HepG2 (cell line): Measurements from ENCODE around the gene FAM131C. TPM values are rescaled to one million over a fixed set of nuclear protein-coding genes. Genes with fewer than 3 reads are reported as not detected.

Experiments used
- ATAC-seq: fragments of 200-7000 bp; cut with Tn5 transposase; 3 replicates; pipeline ENCODE4 v1.9.1; 2020; ENCODE audit warnings: mild to moderate bottlenecking, moderate library complexity
- BruUV-seq: library from RNA; stranded (reverse); fragments of 400-500 nt; replicated peaks from 2 replicates; lab custom pipeline; 2021; lab: Mats Ljungman, UMichigan
- CTCF ChIA-PET: fragments of 300-600 bp; formaldehyde crosslinking; extraction: SDS; loops from one replicate; lab custom pipeline; 2021; ENCODE audit warnings: low total read pairs, inconsistent platforms, low intra/inter-chr PET ratio; lab: Yijun Ruan, JAX
- POLR2A ChIA-PET: fragments of 350-600 bp; sonication (Branson Sonifier 250); formaldehyde crosslinking; loops from one replicate; lab custom pipeline; 2020; ENCODE audit warnings: antibody characterized with exemption, inconsistent platforms; lab: Yijun Ruan, JAX
- DNase-seq: peaks from one replicate; pipeline ENCODE4 v3.0.0-alpha.2; 2015; ENCODE audit warnings: low spot score
- FAIRE-seq: peaks from 3 replicates; lab custom pipeline; 2011; peaks lifted over from hg19 to GRCh38; lab: Jason Lieb, UNC
- H2AFZ ChIP-seq: one replicate; pipeline ENCODE4 v1.6.1; 2011; ENCODE audit warnings: low read length, inconsistent platforms
- H3K27ac ChIP-seq: fragments of 300-600 bp; 3 replicates; pipeline ENCODE4 v1.8.0; 2011; ENCODE audit warnings: mixed run types, mild to moderate bottlenecking, mixed read lengths, low read length, inconsistent platforms; ENCODE audit not compliant: insufficient read depth; ENCODE audit errors: extremely low read length
- H3K27me3 ChIP-seq, 2 experiments: fragments of 200-600 bp in 1 of 2; 2 replicates in 1 of 2; 3 replicates in 1 of 2; pipeline versions ENCODE4 v1.6.0 to v1.8.0; 2011; ENCODE audit warnings: low read length in 2 of 2, mild to moderate bottlenecking in 2 of 2, moderate library complexity in 2 of 2, inconsistent platforms in 1 of 2; ENCODE audit not compliant: insufficient read depth in 2 of 2, control insufficient read depth in 1 of 2
- H3K36me3 ChIP-seq, 2 experiments: fragments of 200-600 bp in 1 of 2; replicated peaks in 1 of 2; 2 replicates in 1 of 2; 3 replicates in 1 of 2; pipeline versions ENCODE4 v1.5.1 to v1.8.0; 2011; ENCODE audit warnings: low read length in 2 of 2, inconsistent platforms in 1 of 2; ENCODE audit not compliant: insufficient read depth in 2 of 2, control insufficient read depth in 1 of 2
- H3K4me1 ChIP-seq: 2 replicates; pipeline ENCODE4 v1.5.1; 2012; ENCODE audit warnings: low read length, inconsistent platforms; ENCODE audit not compliant: insufficient read depth
- H3K4me2 ChIP-seq: 2 replicates; pipeline ENCODE4 v1.6.0; 2011; ENCODE audit warnings: low read depth, low read length, inconsistent platforms
- H3K4me3 ChIP-seq, 3 experiments: fragments of 200-600 bp in 1 of 3; sonication (generic), shearing (Covaris generic) in 1 of 3; replicated peaks in 1 of 3; 2 replicates each; pipeline ENCODE4 v1.5.1; 2011 to 2016; ENCODE audit warnings: low read length in 3 of 3, inconsistent platforms in 2 of 3, low read depth in 2 of 3, mild to moderate bottlenecking in 2 of 3, control low read depth in 1 of 3, mixed read lengths in 1 of 3; ENCODE audit not compliant: insufficient read depth in 1 of 3
- H3K79me2 ChIP-seq: one replicate; pipeline ENCODE4 v1.6.1; 2011; ENCODE audit warnings: low read length, inconsistent platforms; ENCODE audit not compliant: insufficient read depth
- H3K9ac ChIP-seq: 2 replicates; pipeline ENCODE4 v1.6.0; 2011; ENCODE audit warnings: mild to moderate bottlenecking, low read depth, low read length, inconsistent platforms; ENCODE audit not compliant: insufficient read depth
- H3K9me3 ChIP-seq: 2 replicates; pipeline ENCODE4 v1.5.1; 2012; ENCODE audit warnings: mild to moderate bottlenecking, low read length
- H4K20me1 ChIP-seq: 2 replicates; pipeline ENCODE4 v1.6.0; 2011; ENCODE audit warnings: inconsistent platforms, mild to moderate bottlenecking, low read length, moderate library complexity; ENCODE audit not compliant: insufficient read depth
- CREM ChIP-seq, 2 experiments: sonication (generic) in 1 of 2; formaldehyde crosslinking in 1 of 2; IDR thresholded peaks; 2 replicates each; pipeline versions ENCODE4 v1.4.0 to v1.6.1; 2016 to 2020; ENCODE audit warnings: antibody characterized with exemption in 1 of 2, mild to moderate bottlenecking in 1 of 2, missing genetic modification reagents in 1 of 2
- FOXO1 ChIP-seq: sonication (generic); formaldehyde crosslinking; IDR thresholded peaks from 2 replicates; pipeline ENCODE4 v1.4.0; 2020; ENCODE audit warnings: missing genetic modification reagents
- KDM2A ChIP-seq: sonication (generic); formaldehyde crosslinking; IDR thresholded peaks from 2 replicates; pipeline ENCODE4 v1.4.0; 2020; ENCODE audit warnings: low read depth, missing genetic modification reagents, borderline replicate concordance
- PAWR ChIP-seq: sonication (generic); formaldehyde crosslinking; IDR thresholded peaks from 2 replicates; pipeline ENCODE4 v1.4.0; 2020; ENCODE audit warnings: missing genetic modification reagents, mild to moderate bottlenecking, borderline replicate concordance
- POLR2AphosphoS2 ChIP-seq: IDR thresholded peaks from 2 replicates; pipeline ENCODE4 v1.6.1; 2011; ENCODE audit warnings: low read depth, low read length, improper control_type of control experiment
- TFDP2 ChIP-seq: sonication (generic); formaldehyde crosslinking; IDR thresholded peaks from 2 replicates; pipeline ENCODE4 v1.4.0; 2020; ENCODE audit warnings: missing genetic modification reagents
- USF2 ChIP-seq, 2 experiments: sonication (generic) in 1 of 2; formaldehyde crosslinking in 1 of 2; IDR thresholded peaks; 2 replicates each; pipeline versions ENCODE4 v1.5.1 to v1.6.1; 2011 to 2020; ENCODE audit warnings: borderline replicate concordance in 1 of 2, low read depth in 1 of 2, low read length in 1 of 2, mild to moderate bottlenecking in 1 of 2, missing genetic modification reagents in 1 of 2, moderate library complexity in 1 of 2
- ZNF224 ChIP-seq: sonication (generic); formaldehyde crosslinking; IDR thresholded peaks from 2 replicates; pipeline ENCODE4 v1.5.0; 2020; ENCODE audit warnings: mild to moderate bottlenecking, missing genetic modification reagents
- ZNF234 ChIP-seq: sonication (generic); formaldehyde crosslinking; conservative IDR thresholded peaks from 2 replicates; pipeline ENCODE4 v1.5.1; 2020; ENCODE audit warnings: mild to moderate bottlenecking, missing genetic modification reagents
- ZNF362 ChIP-seq: sonication (generic); formaldehyde crosslinking; IDR thresholded peaks from 2 replicates; pipeline ENCODE4 v1.4.0; 2020; ENCODE audit warnings: missing genetic modification reagents, mild to moderate bottlenecking, borderline replicate concordance
- ZNF441 ChIP-seq: sonication (generic); formaldehyde crosslinking; IDR thresholded peaks from 2 replicates; pipeline ENCODE4 v1.7.0; 2021; ENCODE audit warnings: missing genetic modification reagents, borderline replicate concordance
- ZNF720 ChIP-seq: sonication (generic); formaldehyde crosslinking; IDR thresholded peaks from 2 replicates; pipeline ENCODE4 v1.4.0; 2020; ENCODE audit warnings: missing genetic modification reagents
- ZNF792 ChIP-seq: IDR thresholded peaks from 2 replicates; pipeline ENCODE4 v1.6.1; 2016
- WGBS: methylation state at CpG from one replicate; pipeline ENCODE4 v1.1.6; 2017; ENCODE audit warnings: low lambda C conversion rate; 5-methylcytosine and 5-hydroxymethylcytosine counted together
- in situ Hi-C: cut with HindIII; loops from 2 replicates; pipeline ENCODE4 v1.10.0; 2017; ENCODE audit warnings: low pct_unique_long_range_greater_than_20kb; ENCODE audit not compliant: extremely low pct_ligation_motif_present
- intact Hi-C: fragments of 100-400 bp; cut with micrococcal nuclease; formaldehyde crosslinking; loops from one replicate; pipeline ENCODE4 v1.10.0; 2022; ENCODE audit not compliant: unreplicated experiment
- polyA plus RNA-seq, 8 experiments: library from polyadenylated mRNA; depleted of rRNA in 3 of 8; stranded (reverse) in 7 of 8; unstranded in 1 of 8; fragments of >200 nt; fragmentation: Illumina TruSeq in 4 of 8; extraction: Trizol in 4 of 8; gene quantifications; 2 replicates each; pipeline versions ENCODE4 v1.2.1 to v1.2.3, GENCODE V29; 2011 to 2016; ENCODE audit warnings: low read depth in 4 of 8, missing spikeins in 1 of 8, mixed read lengths in 1 of 8; ENCODE audit not compliant: insufficient read depth in 1 of 8
- total RNA-seq, 5 experiments: library from RNA; depleted of rRNA; stranded (reverse); fragments of >200 nt; fragmentation: Illumina TruSeq; extraction: Trizol; gene quantifications; 2 replicates each; pipeline ENCODE4 v1.2.3, GENCODE V29; 2016; ENCODE audit warnings: low read depth in 1 of 5
- TF ChIP-seq, protein P1 (sequence below): sonication (generic); formaldehyde crosslinking; IDR thresholded peaks from 2 replicates; pipeline ENCODE4 v1.8.0; 2023; ENCODE audit warnings: mild to moderate bottlenecking, missing genetic modification reagents

The FAM131C gene
- total and polyA plus RNA-seq, 2 of the 13 experiments (the other 11 are each of a cell fraction or from before 2014, with no cell fraction given) = 0.07 TPM; not detected in 1

DNA sequence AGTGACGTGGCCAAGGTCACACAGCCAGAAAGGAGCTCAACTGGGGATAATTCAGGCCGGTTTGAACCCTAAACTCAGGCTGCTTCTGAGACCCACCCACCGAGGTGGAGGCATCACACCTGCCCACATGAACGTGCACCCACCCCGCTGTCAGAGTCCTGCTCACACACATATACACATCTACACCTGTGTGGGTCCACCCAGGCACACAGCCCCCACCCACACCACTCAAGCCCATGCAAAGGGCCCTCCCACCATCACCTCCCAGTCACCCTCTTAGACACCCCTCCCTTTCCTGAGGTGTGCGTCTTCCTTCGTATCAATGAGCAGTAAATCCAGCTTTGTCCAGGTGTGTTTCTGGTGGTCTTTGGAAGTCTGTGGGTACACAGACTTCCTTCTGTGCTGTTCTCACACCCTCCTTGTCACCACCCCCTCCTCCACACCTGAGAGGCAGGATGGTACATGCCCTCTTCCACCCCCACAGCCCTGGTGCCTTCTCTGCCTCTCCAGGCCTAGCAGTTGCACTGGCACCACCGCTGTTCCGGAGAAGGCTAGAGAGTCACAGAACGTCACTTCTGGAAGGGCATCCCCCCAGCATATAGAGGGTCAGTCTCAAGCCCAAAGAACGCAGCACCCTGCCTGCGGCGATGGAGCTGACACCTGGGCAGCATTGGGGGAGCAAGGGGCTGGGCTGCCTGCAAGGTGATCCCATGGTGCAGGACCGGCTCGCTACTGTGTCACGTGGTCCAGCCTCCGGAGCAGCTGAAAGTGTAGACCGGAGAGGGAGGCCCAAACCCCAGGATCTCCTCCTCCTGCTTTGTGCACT lies 18.9 kb upstream of the FAM131C start (continued):
- TF ChIP-seq ZNF234 (CRISPR knock-in tag) (no peak), CREM (IDR thresholded peaks at IDR 0.05) (no peak), CREM (CRISPR knock-in tag; IDR thresholded peaks at IDR 0.05) (no peak), ZNF792 (CRISPR knock-in tag) (no peak), TFDP2 (CRISPR knock-in tag) (no peak)

DNA sequence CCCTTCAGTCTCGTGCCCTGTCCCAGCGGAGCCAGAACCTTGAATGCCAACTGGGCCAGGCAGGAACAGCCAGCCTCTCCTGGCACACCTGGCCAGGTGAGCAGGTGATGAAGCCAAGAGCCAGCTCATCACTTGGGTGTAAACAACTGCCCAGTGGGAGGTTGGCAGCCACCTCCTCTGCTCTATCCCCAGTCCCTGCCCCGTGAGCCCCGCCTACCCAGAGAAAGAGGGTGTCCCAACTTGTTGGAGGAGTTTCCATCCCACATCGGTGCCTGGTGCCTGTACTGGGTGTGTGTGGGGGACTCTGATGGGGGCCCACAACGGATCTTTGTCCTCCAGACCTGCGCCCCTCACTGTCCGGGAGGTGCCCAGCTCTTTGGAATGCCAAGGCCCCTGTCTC lies 17.8 kb upstream of the FAM131C start:
- CTCF ChIA-PET = no interaction called here
- Histone ChIP-seq H3K27ac (no peak overlapping the region), H3K4me3 (no peak overlapping the region), H3K9ac (no peak overlapping the region), H3K4me2 (no peak overlapping the region), H3K36me3 (no peaks in the 10 kb centered on the region), H2AFZ (no peak overlapping the region), H3K79me2 (no peaks in the 10 kb centered on the region), H3K27me3 (peaks cover 2 to 70% of the 10 kb centered on the region in 2 experiments; a peak in 4 of 5 replicates), H3K9me3 (no peaks in the 10 kb centered on the region), H3K4me1 (peaks cover 58% of the 10 kb centered on the region), H4K20me1 (no peaks in the 10 kb centered on the region)
- intact Hi-C loops = no loop called here
- ATAC-seq (no peak), DNase-seq (no peak), FAIRE-seq (no peak)
- POLR2A ChIA-PET = no interaction called here
- no TSS peak for BruUV-seq
- in situ Hi-C loops = no loop called here
- WGBS = 27% methylated on average over 4 of the region's 8 CpGs
- TF ChIP-seq ZNF441 (CRISPR knock-in tag) = no peak
- no peak for TF ChIP-seq ZNF362 (CRISPR knock-in tag)
- no peak for TF ChIP-seq POLR2AphosphoS2
- TF ChIP-seq ZNF224 (CRISPR knock-in tag) = no peak
- TF ChIP-seq, protein P1, sequence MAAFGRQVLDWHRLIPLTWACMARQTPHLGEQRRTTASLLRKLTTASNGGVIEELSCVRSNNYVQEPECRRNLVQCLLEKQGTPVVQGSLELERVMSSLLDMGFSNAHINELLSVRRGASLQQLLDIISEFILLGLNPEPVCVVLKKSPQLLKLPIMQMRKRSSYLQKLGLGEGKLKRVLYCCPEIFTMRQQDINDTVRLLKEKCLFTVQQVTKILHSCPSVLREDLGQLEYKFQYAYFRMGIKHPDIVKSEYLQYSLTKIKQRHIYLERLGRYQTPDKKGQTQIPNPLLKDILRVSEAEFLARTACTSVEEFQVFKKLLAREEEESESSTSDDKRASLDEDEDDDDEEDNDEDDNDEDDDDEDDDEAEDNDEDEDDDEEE = no peak
- TF ChIP-seq PAWR (CRISPR knock-in tag) = no peak
- TF ChIP-seq KDM2A (CRISPR knock-in tag) = no peak
- no peak for TF ChIP-seq ZNF720 (CRISPR knock-in tag)
- TF ChIP-seq FOXO1 (CRISPR knock-in tag) = no peak
- TF ChIP-seq USF2 (IDR thresholded peaks at IDR 0.05; ENCODE audit: low read depth, low read length) = no peak
- no peak for TF ChIP-seq USF2 (CRISPR knock-in tag; IDR thresholded peaks at IDR 0.05; ENCODE audit: borderline replicate concordance)
